Liver (tissue), 3 donors: ENCODE data around the gene PARVB.

Experiments used
- JUND ChIP-seq, 2 donors: IDR thresholded peaks; 2 replicates each; pipeline ENCODE4 v1.6.1; 2016; ENCODE audit warnings: antibody characterized with exemption in 2 of 2
- MAX ChIP-seq: IDR thresholded peaks from 2 replicates; pipeline ENCODE4 v1.6.1; 2016; ENCODE audit warnings: antibody characterized with exemption
- REST ChIP-seq: IDR thresholded peaks from 2 replicates; pipeline ENCODE4 v1.6.1; 2016; ENCODE audit warnings: antibody characterized with exemption, mild to moderate bottlenecking
- TF ChIP-seq, protein P1 (sequence below): fragments of 150-350 bp; IDR thresholded peaks from 2 replicates; pipeline ENCODE4 v1.5.1; 2017; ENCODE audit warnings: improper control_type of control experiment, low read depth, low read length; ENCODE audit not compliant: missing input control
- donor health status: healthy.
- donor health status: healthy.

GRCh38 chr22:44175676-44176075 lies 151.6 kb downstream of the PARVB start:
- TF ChIP-seq, protein P1, sequence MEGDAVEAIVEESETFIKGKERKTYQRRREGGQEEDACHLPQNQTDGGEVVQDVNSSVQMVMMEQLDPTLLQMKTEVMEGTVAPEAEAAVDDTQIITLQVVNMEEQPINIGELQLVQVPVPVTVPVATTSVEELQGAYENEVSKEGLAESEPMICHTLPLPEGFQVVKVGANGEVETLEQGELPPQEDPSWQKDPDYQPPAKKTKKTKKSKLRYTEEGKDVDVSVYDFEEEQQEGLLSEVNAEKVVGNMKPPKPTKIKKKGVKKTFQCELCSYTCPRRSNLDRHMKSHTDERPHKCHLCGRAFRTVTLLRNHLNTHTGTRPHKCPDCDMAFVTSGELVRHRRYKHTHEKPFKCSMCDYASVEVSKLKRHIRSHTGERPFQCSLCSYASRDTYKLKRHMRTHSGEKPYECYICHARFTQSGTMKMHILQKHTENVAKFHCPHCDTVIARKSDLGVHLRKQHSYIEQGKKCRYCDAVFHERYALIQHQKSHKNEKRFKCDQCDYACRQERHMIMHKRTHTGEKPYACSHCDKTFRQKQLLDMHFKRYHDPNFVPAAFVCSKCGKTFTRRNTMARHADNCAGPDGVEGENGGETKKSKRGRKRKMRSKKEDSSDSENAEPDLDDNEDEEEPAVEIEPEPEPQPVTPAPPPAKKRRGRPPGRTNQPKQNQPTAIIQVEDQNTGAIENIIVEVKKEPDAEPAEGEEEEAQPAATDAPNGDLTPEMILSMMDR = no peak
- TF ChIP-seq MAX (no peak), REST (no peak), JUND (IDR thresholded peaks at IDR 0.05) (no peak)
